GM21786 (cell line): ENCODE measurements around the gene SLCO4A1.

Experiments used
- ATAC-seq: cut with Tn5 transposase; IDR thresholded peaks from one replicate; pipeline ENCODE4 v1.9.1; 2021; ENCODE audit not compliant: unreplicated experiment

The SLCO4A1 gene

GRCh38 chr20:62636446-62636845 lies 5.9 kb upstream of the SLCO4A1 start:
- ATAC-seq, result no peak

- ATAC-seq, result no peak
Measured at GRCh38 chr20:62637110-62637509, 5.2 kb upstream of the SLCO4A1 start.

GRCh38 chr20:62637521-62638054 lies 4.7 kb upstream of the SLCO4A1 start:
- ATAC-seq, result no peak

- no peak for ATAC-seq
Measured at GRCh38 chr20:62638055-62638570, 4.2 kb upstream of the SLCO4A1 start.

- ATAC-seq, result no peak
Measured at GRCh38 chr20:62638679-62639406, 3.5 kb upstream of the SLCO4A1 start.

- no peak for ATAC-seq
Measured at GRCh38 chr20:62639765-62640164, 2.5 kb upstream of the SLCO4A1 start.

GRCh38 chr20:62640870-62641269 lies 1.4 kb upstream of the SLCO4A1 start:
- no peak for ATAC-seq

GRCh38 chr20:62641321-62642050 lies 817 bp upstream of the SLCO4A1 start:
- ATAC-seq, result no peak

GRCh38 chr20:62642666-62643520 lies 590 bp downstream of the SLCO4A1 start:
- no peak for ATAC-seq

- ATAC-seq, result no peak
Measured at GRCh38 chr20:62643521-62644043, 1.3 kb downstream of the SLCO4A1 start.

- no peak for ATAC-seq
Measured at GRCh38 chr20:62644044-62644795, 1.9 kb downstream of the SLCO4A1 start.

- no peak for ATAC-seq
Measured at GRCh38 chr20:62644802-62645496, 2.6 kb downstream of the SLCO4A1 start.

- ATAC-seq, result no peak
Measured at GRCh38 chr20:62645613-62646012, 3.3 kb downstream of the SLCO4A1 start.

GRCh38 chr20:62646851-62647520 lies 4.7 kb downstream of the SLCO4A1 start:
- ATAC-seq, result no peak

- no peak for ATAC-seq
Measured at GRCh38 chr20:62647521-62648317, 5.4 kb downstream of the SLCO4A1 start.

- no peak for ATAC-seq
Measured at GRCh38 chr20:62648318-62648995, 6.2 kb downstream of the SLCO4A1 start.

- no peak for ATAC-seq
Measured at GRCh38 chr20:62649140-62649539, 6.8 kb downstream of the SLCO4A1 start.
